Coronary artery (tissue), 2 donors: ENCODE measurements around the gene UTP4.

Experiments used
- DNase-seq: peaks from one replicate; pipeline ENCODE4 v3.0.0-alpha.2; 2017; ENCODE audit warnings: low spot score
- H3K27ac ChIP-seq, 2 donors: fragments of 200-600 bp; sonication (generic); one replicate each; pipeline ENCODE4 v1.5.1; 2016 to 2019
- H3K4me3 ChIP-seq: fragments of 200-600 bp; sonication (generic); 2 replicates; pipeline ENCODE4 v1.5.1; 2016; ENCODE audit warnings: mild to moderate bottlenecking, moderate library complexity
- TF ChIP-seq, protein P1 (sequence below): fragments of 200-600 bp; sonication (generic); IDR thresholded peaks from one replicate; pipeline ENCODE4 v1.5.1; 2019; ENCODE audit warnings: antibody characterized with exemption

UTP4 gene

DNA sequence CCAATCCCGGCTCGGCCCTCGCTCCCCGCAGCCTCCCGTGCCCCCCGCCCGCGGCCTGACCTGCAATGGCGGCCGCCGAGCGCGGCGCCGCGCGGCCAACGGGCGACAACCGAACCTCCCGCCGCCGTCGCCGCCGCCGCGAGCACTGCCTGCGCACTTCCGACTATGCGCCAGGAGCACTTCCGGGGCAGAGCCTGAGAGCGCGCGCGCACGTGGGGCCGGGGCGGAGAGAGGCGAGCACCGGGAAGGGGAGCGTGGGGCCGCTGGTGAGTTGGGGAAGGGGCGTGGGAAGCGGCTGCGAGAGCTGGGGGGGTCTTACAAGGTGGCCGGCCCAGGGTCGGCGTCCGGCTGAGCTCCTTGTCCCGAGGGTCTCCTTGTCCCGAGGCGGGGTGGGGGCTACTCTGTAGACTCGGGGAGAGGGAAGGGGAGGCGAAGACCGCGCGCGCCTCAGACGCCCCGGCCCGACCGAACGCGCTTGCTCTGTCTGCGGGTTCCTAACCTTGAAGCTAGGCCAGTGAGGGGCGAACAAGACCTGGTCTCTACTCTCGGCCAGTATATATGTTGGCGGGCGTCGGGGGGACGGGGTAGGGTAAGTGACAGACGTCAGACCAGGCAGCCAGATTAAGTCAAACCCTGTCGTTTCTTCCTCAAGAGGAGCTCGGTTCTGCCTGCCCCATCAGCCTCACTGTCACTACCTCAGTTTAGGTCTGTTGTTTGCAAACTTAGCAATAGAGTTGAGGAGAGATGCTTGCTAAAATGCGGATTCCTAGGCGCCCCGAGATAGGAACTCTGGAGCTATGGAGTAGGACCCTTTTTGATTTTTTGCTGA is at the start of gene UTP4, which contains the start of gene CHTF8:
TSS of gene UTP4 (plus strand) at position 226 of the 829 bp plus-strand sequence. CDS start 811 bp downstream, outside the sequence.
TSS of gene CHTF8 (minus strand) at position 165 of the 829 bp plus-strand sequence. CDS start 11,130 bp downstream, outside the sequence.
- DNase-seq = peak; percentile 87
- TF ChIP-seq, protein P1, sequence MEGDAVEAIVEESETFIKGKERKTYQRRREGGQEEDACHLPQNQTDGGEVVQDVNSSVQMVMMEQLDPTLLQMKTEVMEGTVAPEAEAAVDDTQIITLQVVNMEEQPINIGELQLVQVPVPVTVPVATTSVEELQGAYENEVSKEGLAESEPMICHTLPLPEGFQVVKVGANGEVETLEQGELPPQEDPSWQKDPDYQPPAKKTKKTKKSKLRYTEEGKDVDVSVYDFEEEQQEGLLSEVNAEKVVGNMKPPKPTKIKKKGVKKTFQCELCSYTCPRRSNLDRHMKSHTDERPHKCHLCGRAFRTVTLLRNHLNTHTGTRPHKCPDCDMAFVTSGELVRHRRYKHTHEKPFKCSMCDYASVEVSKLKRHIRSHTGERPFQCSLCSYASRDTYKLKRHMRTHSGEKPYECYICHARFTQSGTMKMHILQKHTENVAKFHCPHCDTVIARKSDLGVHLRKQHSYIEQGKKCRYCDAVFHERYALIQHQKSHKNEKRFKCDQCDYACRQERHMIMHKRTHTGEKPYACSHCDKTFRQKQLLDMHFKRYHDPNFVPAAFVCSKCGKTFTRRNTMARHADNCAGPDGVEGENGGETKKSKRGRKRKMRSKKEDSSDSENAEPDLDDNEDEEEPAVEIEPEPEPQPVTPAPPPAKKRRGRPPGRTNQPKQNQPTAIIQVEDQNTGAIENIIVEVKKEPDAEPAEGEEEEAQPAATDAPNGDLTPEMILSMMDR = no peak
- Histone ChIP-seq H3K4me3 (peak within 1 kb of the TSS; percentile 98), H3K27ac (peak within 1 kb of the TSS; percentile 76 to 97)

DNA sequence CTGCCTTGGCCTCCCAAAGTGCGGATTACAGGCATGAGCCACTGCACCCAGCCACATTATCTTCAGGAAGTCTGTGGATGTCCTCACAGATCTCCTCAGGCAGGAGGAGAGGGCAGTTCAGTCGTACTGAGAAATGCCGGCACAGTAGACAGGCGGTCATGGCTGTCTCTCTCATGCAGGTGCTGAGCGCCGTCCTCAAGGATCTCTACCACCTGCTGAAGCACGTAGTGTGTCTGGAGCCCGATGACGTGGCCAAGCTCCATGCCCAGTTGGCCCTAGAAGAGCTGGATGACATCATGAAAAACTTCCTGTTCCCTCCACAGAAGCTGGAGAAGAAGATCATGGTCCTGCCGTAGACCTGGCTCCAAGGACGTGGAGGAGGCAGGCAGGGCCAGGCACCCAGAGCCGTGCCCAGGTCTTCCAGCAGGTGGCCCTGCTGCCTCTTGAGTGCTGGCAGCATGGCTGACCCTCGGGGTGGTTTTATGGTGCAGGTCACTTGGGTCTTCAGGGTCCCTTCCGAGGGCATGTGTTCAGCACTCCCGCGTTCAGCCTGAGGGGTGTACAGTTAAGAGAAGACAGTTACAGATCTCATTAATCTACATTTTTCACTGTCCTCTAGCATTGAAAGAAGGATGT is 49.0 kb upstream of the UTP4 start:
- DNase-seq = no peak
- TF ChIP-seq, protein P1 = no peak
- no peak overlapping the region for H3K4me3 ChIP-seq
- H3K27ac ChIP-seq = no peak overlapping the region

- H3K4me3 ChIP-seq = no peak overlapping the region
- no peak for DNase-seq
- TF ChIP-seq, protein P1 = no peak
- H3K27ac ChIP-seq = no peak overlapping the region
Observed at GRCh38 chr16:69084289-69084688, 48.2 kb upstream of the UTP4 start.

DNA sequence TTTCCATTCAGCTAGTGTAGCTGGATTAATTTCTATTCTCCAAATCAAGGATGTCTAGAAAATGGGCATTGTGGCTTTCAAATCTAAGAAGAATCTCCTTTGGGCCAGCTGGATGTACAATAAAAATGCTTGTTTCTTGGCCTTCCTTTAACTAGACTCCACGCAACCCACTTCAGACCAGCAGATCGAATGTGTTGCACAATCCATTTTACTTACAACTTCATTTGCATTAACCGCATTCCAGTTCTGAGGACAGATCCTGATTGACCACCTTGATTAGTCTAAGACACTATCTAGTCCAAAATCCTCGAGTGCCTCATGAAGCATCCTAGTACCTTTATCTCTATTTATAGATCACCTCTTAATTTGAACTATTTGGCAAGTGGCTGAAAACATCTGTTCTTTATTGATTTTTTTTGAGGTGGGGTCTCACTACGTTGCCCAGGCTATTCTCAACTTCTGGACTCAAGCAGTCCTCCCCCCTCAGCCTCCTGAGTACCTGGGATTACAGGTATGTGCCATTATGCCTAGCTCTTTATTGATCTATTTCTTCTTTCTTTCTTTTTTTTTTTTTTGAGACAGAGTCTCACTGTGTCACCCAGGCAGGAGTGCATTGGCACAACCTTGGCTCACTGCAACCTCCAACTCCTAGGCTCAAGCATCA is 47.3 kb upstream of the UTP4 start:
- TF ChIP-seq, protein P1 = no peak
- DNase-seq = no peak
- no peak overlapping the region for H3K27ac ChIP-seq
- no peak overlapping the region for H3K4me3 ChIP-seq

DNA sequence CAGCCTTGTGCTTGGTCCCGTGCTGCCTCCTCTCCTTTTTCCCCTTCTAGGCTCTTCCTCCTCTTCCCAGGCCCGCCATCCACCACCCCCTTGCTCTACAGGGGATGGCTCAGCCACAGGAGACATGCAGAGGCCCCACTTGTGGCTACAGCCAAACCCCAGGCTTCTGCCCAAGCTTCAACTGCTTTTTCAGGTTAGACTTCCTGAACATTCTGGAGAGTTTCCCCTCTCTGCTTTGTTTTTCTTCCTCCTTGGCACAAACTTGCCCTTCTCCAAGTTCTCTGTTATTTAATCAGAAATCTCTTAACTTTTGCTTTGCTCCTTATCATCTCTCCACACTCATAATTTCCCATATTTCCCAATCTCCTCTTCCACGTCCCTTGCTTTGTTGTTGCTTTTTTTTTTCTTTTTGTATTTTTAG is 45.3 kb upstream of the UTP4 start:
- TF ChIP-seq, protein P1 = no peak
- Histone ChIP-seq H3K4me3 (no peak overlapping the region), H3K27ac (no peak overlapping the region)
- DNase-seq = no peak

DNA sequence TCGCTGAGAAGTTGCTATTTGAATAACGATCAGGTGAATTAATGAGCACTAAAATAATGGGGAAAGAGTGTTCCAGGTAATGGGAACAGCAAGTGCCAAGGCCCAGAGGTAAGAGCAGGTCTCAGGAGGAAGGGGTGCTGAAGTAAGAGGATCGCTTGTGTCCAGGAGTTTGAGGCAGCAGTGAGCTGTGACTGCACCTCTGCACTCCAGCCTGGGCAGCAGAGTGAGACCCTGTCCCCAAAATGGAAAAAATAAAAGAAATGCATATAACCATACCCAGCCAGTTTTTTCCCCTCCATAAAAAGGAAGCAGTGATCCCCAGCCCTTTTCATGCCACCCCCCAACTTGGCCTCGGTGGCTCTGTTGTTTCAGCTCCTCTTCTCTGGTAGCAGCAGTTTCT is 43.8 kb upstream of the UTP4 start:
- no peak overlapping the region for H3K27ac ChIP-seq
- no peak for DNase-seq
- TF ChIP-seq, protein P1 = no peak
- no peak overlapping the region for H3K4me3 ChIP-seq
